K562 (cell line): ENCODE data around the gene DYRK2. TPM values are rescaled to one million over a fixed set of nuclear protein-coding genes. Genes with fewer than 3 reads are reported as not detected.

Experiments
- ATF1 ChIP-seq, 2 experiments: fragments of 450-650 bp in 1 of 2; IDR thresholded peaks; 2 replicates each; pipeline ENCODE4 v1.6.1; 2016; ENCODE audit warnings: missing compliant biosample characterization in 1 of 2, missing genetic modification characterization in 1 of 2
- EGR1 ChIP-seq: fragments of 450-650 bp; conservative IDR thresholded peaks from 2 replicates; pipeline ENCODE4 v1.6.1; 2017; ENCODE audit warnings: mild to moderate bottlenecking
- REST ChIP-seq, 2 experiments: fragments of 450-650 bp; formaldehyde crosslinking in 1 of 2; IDR thresholded peaks; 2 replicates each; pipeline versions ENCODE4 v1.4.0 to v1.6.1; 2014 to 2020; ENCODE audit warnings: mild to moderate bottlenecking in 2 of 2, borderline replicate concordance in 1 of 2, low read depth in 1 of 2
- polyA plus RNA-seq, 8 experiments: library from polyadenylated mRNA; depleted of rRNA in 4 of 8; stranded (reverse) in 5 of 8; unstranded in 3 of 8; fragments of >200 nt; fragmentation: Nextera tagmentation in 2 of 8; fragmentation: Illumina TruSeq in 1 of 8; extraction: Ambion mirVana in 2 of 8; extraction: Trizol in 1 of 8; gene quantifications; 2 replicates each; pipeline versions ENCODE4 v1.2.1 to v1.2.3, GENCODE V29; 2011 to 2014; ENCODE audit warnings: inconsistent platforms in 1 of 8, missing spikeins in 1 of 8
- total RNA-seq, 7 experiments: library from RNA; depleted of rRNA in 6 of 7; stranded (reverse); fragments of >200 nt in 6 of 7; fragmentation: Illumina TruSeq in 2 of 7; extraction: Trizol in 2 of 7; gene quantifications; 2 replicates each; pipeline versions ENCODE4 v1.2.1 to v1.2.3, GENCODE V29; 2011 to 2021; ENCODE audit warnings: low replicate concordance in 1 of 7
- TF ChIP-seq, protein P1 (sequence below): fragments of 250-450 bp; sonication (Bioruptor Pico); IDR thresholded peaks from 2 replicates; pipeline ENCODE4 v1.5.0; 2021
- TF ChIP-seq, protein P2 (sequence below): fragments of 450-650 bp; IDR thresholded peaks from 2 replicates; pipeline ENCODE4 v1.6.1; 2016
- TF ChIP-seq, protein P3 (sequence below), 2 experiments: fragments of 450-650 bp in 1 of 2; sonication (generic) in 1 of 2; formaldehyde crosslinking in 1 of 2; IDR thresholded peaks; 2 replicates each; pipeline versions ENCODE4 v1.7.1 to v1.9.0; 2016 to 2022; ENCODE audit warnings: inconsistent platforms in 1 of 2, mild to moderate bottlenecking in 1 of 2, missing genetic modification reagents in 1 of 2

Gene DYRK2
- total and polyA plus RNA-seq, 9 of the 15 experiments (the other 6 are each of a cell fraction or from before 2014, with no cell fraction given): 1.7 to 15.4 (median 8.4) TPM

DNA sequence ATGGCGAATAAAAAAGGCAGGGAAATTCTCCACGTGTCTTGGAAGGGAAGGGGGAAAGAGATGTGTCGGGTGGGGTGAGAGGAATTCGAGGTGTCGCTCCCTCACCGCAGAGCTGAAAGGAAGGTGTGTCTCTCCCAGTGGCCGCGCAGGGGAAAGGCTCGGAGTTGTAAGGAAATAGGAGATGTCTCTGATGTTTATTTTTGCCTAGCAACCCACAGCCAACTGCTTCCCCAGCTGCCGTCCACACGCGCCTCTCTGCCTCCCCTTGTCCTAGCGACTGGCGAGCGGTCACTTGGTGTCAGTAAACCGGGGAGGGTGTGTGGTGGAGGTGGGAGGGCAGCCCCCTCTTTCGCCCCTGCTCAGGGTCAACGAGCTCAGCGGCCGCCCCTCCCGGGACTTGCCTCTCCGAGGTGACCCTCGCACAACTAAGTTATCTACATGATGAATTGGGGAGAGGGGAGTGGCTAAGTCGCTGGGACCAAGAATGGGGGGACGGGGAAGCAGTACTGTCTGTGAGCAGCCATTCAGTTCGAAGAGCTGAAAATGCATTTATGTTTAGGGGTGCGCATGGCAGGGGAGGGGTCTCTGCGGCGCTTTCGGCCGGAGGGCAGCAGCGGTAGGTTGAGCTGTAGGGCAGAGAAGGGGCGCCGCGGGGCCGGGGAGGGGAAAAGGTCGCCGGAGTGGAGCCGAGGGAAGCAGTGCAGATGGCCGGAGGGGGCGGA, 585 bp upstream of the DYRK2 start (continued):
- TF ChIP-seq REST (IDR thresholded peaks at IDR 0.05; ENCODE audit: borderline replicate concordance): no peak
- TF ChIP-seq REST (CRISPR knock-in tag; IDR thresholded peaks at IDR 0.05; ENCODE audit: low read depth): 0 out of 2 replicates have a peak, but pooled peaks have one; percentile 39
- peak; percentile 41 for TF ChIP-seq EGR1
- TF ChIP-seq, protein P1, sequence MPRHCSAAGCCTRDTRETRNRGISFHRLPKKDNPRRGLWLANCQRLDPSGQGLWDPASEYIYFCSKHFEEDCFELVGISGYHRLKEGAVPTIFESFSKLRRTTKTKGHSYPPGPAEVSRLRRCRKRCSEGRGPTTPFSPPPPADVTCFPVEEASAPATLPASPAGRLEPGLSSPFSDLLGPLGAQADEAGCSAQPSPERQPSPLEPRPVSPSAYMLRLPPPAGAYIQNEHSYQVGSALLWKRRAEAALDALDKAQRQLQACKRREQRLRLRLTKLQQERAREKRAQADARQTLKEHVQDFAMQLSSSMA (CRISPR knock-in tag): no peak
- no peak for TF ChIP-seq ATF1 (CRISPR knock-in tag; IDR thresholded peaks at IDR 0.05)
- TF ChIP-seq ATF1 (tag; IDR thresholded peaks at IDR 0.05): 0 out of 2 replicates have a peak, but pooled peaks have one; percentile 8
- TF ChIP-seq, protein P2, sequence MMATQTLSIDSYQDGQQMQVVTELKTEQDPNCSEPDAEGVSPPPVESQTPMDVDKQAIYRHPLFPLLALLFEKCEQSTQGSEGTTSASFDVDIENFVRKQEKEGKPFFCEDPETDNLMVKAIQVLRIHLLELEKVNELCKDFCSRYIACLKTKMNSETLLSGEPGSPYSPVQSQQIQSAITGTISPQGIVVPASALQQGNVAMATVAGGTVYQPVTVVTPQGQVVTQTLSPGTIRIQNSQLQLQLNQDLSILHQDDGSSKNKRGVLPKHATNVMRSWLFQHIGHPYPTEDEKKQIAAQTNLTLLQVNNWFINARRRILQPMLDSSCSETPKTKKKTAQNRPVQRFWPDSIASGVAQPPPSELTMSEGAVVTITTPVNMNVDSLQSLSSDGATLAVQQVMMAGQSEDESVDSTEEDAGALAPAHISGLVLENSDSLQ: peak; percentile 26; the same call in 1 of the 2 replicates
- TF ChIP-seq, protein P3, sequence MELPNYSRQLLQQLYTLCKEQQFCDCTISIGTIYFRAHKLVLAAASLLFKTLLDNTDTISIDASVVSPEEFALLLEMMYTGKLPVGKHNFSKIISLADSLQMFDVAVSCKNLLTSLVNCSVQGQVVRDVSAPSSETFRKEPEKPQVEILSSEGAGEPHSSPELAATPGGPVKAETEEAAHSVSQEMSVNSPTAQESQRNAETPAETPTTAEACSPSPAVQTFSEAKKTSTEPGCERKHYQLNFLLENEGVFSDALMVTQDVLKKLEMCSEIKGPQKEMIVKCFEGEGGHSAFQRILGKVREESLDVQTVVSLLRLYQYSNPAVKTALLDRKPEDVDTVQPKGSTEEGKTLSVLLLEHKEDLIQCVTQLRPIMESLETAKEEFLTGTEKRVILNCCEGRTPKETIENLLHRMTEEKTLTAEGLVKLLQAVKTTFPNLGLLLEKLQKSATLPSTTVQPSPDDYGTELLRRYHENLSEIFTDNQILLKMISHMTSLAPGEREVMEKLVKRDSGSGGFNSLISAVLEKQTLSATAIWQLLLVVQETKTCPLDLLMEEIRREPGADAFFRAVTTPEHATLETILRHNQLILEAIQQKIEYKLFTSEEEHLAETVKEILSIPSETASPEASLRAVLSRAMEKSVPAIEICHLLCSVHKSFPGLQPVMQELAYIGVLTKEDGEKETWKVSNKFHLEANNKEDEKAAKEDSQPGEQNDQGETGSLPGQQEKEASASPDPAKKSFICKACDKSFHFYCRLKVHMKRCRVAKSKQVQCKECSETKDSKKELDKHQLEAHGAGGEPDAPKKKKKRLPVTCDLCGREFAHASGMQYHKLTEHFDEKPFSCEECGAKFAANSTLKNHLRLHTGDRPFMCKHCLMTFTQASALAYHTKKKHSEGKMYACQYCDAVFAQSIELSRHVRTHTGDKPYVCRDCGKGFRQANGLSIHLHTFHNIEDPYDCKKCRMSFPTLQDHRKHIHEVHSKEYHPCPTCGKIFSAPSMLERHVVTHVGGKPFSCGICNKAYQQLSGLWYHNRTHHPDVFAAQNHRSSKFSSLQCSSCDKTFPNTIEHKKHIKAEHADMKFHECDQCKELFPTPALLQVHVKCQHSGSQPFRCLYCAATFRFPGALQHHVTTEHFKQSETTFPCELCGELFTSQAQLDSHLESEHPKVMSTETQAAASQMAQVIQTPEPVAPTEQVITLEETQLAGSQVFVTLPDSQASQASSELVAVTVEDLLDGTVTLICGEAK (IDR thresholded peaks at IDR 0.05): no peak
- TF ChIP-seq, protein P3 (CRISPR knock-in tag; IDR thresholded peaks at IDR 0.05): no peak
